Uterus (tissue), 2 donors: Measurements from ENCODE around the gene AIFM3.

Source experiments
- CTCF ChIP-seq, 4 experiments: fragments of 200-600 bp in 2 of 4; fragments of 450-650 bp in 2 of 4; sonication (generic) in 2 of 4; IDR thresholded peaks; one replicate each; pipeline ENCODE4 v1.5.1; 2016 to 2019; ENCODE audit warnings: antibody characterized with exemption in 4 of 4, mild to moderate bottlenecking in 2 of 4, moderate library complexity in 1 of 4
- POLR2A ChIP-seq, 2 donors: fragments of 450-650 bp; IDR thresholded peaks; one replicate each; pipeline ENCODE4 v1.6.1; 2016; ENCODE audit warnings: antibody characterized with exemption in 2 of 2, mild to moderate bottlenecking in 1 of 2, moderate library complexity in 1 of 2

- TF ChIP-seq CTCF (IDR thresholded peaks at IDR 0.05) (no peak), POLR2A (IDR thresholded peaks at IDR 0.05) (no peak)
Observed at GRCh38 chr22:20963201-20964052, 3.6 kb upstream of the AIFM3 start.
